IPS-20b (cell line): ENCODE results near the gene ABCB9.

Experiments
- H3K27ac ChIP-seq: one replicate; pipeline ENCODE4 v1.5.1; 2013; ENCODE audit warnings: low read length
- H3K27me3 ChIP-seq: 2 replicates; pipeline ENCODE4 v1.6.1; 2013; ENCODE audit warnings: mild to moderate bottlenecking, low read length, inconsistent platforms; ENCODE audit not compliant: insufficient read depth
- H3K36me3 ChIP-seq: 2 replicates; pipeline ENCODE4 v1.6.1; 2013; ENCODE audit warnings: low read depth, mild to moderate bottlenecking, inconsistent platforms, low read length, moderate library complexity; ENCODE audit not compliant: insufficient read depth
- H3K4me1 ChIP-seq: 2 replicates; pipeline ENCODE4 v1.6.1; 2013; ENCODE audit warnings: mild to moderate bottlenecking, control low read depth, inconsistent platforms, low read length, moderate library complexity; ENCODE audit not compliant: insufficient read depth
- H3K4me3 ChIP-seq: 2 replicates; pipeline ENCODE4 v1.5.1; 2013; ENCODE audit warnings: mild to moderate bottlenecking, low read length, inconsistent platforms
- H3K9ac ChIP-seq: 2 replicates; pipeline ENCODE4 v1.6.1; 2013; ENCODE audit warnings: low read depth, mild to moderate bottlenecking, inconsistent platforms, low read length, moderate library complexity
- H3K9me3 ChIP-seq: 2 replicates; pipeline ENCODE4 v1.6.1; 2013; ENCODE audit warnings: mild to moderate bottlenecking, low read depth, low read length, inconsistent platforms; ENCODE audit not compliant: insufficient read depth

ABCB9 gene

DNA sequence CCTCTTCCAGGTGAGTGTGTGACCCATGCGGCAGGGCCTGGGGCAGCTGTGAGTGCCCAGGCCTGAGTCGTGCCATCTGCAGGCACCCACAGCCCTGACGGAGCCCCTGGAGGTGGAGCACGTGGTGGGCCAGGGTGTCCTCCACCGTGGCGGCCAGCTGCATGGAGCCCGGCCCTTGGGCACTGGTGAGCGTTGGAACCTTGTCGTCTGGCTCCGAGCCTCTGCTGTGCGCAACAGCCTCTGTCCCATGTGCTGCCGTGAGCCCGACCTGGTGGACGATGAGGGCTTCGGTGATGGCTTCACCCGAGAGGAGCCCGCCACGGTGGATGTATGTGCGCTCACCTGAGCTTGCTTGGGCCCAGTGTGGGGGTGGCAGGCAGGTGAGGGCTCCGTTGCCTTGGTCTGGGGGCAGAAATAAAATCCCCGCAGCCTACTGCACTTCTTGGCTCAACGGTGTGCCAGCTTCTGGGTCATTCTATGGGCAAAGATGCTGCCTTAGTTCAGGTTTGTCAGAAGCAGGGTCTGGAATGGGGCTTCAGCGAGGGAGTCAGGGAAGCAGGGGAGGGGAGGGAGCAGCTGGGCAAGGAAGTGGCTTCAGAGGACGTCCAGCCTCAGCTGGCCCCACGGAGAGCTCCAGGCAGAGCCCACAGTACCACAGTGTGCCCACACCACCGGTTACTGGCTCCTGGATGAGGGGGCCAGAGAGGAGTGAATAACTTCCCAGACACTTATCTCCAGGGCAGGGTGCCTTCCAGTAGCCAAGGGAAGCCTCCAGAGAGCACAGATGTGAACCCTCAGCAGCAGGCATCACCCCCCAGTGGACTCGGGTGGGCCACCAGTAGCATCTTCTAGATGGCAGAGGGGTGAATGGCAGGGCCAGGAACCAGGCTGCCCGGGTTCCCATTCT, 13.0 kb upstream of the ABCB9 start:
- peaks cover 22% of the 10 kb centered on the region; the same call in 1 of the 2 replicates for H3K36me3 ChIP-seq
- H3K27me3 ChIP-seq, result no peaks in the 10 kb centered on the region; the same call in 1 of the 2 replicates
- H3K4me1 ChIP-seq, result no peaks in the 10 kb centered on the region
- H3K9me3 ChIP-seq, result no peaks in the 10 kb centered on the region
- no peak overlapping the region for H3K27ac ChIP-seq
- peak overlapping the region; percentile 88; the same call in 1 of the 2 replicates for H3K9ac ChIP-seq
- H3K4me3 ChIP-seq, result peak overlapping the region; percentile 87

DNA sequence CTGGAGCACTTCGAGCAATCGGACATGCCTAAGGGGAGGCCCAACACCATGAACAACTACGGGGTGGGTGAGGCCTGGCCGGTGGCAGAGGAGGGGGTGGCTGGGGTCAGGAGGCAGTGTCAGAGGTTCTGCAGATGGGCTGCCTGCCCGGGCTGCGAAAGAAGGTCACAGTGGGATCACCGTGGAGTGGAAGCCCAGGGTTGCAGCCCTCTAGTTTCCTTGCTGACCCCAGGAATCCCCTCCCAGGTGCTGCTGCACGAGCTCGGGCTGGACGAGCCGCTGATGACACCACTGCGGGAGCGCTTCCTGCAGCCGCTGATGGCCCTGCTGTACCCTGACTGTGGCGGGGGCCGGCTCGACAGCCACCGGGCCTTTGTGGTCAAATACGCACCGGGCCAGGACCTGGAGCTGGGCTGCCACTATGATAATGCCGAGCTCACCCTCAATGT, 12.3 kb upstream of the ABCB9 start:
- no peak overlapping the region for H3K4me3 ChIP-seq
- H3K36me3 ChIP-seq, result peaks cover 22% of the 10 kb centered on the region; the same call in 1 of the 2 replicates
- H3K9me3 ChIP-seq, result no peaks in the 10 kb centered on the region
- H3K27me3 ChIP-seq, result no peaks in the 10 kb centered on the region; the same call in 1 of the 2 replicates
- no peak overlapping the region for H3K9ac ChIP-seq
- no peak overlapping the region for H3K27ac ChIP-seq
- no peaks in the 10 kb centered on the region for H3K4me1 ChIP-seq

DNA sequence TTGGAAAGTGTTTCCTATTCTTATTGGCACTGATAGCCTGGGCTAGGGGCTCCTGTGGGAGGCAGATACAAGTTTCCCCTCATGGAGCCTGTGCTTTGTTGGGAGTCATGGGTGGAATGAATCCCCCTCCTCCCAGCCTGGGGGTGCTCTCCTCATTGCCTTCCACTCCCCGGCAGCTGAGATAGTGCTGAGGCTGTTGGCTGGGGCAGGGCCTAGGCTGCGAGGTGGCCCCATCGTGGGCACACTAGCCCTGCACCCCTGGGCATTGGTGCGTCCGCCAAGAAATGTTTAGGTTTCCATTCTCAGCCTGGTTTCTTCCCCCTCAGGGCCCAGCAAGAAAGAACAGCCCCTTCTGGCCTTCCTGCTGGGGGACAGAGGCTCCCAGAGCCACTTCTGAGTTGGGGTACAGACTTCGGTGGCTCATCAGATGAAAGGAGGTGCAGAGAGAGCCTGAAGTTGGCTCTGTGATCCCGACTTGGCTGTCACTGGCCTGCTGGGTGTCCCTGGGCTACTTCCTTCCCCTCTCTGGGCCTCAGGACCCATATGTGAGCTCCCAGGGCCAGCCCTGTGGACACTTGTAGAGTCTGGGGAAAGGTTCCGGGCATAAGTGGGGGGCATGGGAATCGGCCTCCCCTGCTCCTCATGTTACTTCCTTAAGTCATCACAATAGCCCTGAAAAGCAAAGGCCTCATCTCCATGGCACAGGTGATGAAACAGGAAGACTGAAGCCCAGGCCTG, 11.6 kb upstream of the ABCB9 start:
- H3K4me3 ChIP-seq, result no peak overlapping the region
- H3K4me1 ChIP-seq, result no peaks in the 10 kb centered on the region
- no peaks in the 10 kb centered on the region for H3K9me3 ChIP-seq
- no peaks in the 10 kb centered on the region; the same call in 1 of the 2 replicates for H3K27me3 ChIP-seq
- no peak overlapping the region for H3K27ac ChIP-seq
- no peak overlapping the region for H3K9ac ChIP-seq
- H3K36me3 ChIP-seq, result peaks cover 18% of the 10 kb centered on the region; the same call in 1 of the 2 replicates

DNA sequence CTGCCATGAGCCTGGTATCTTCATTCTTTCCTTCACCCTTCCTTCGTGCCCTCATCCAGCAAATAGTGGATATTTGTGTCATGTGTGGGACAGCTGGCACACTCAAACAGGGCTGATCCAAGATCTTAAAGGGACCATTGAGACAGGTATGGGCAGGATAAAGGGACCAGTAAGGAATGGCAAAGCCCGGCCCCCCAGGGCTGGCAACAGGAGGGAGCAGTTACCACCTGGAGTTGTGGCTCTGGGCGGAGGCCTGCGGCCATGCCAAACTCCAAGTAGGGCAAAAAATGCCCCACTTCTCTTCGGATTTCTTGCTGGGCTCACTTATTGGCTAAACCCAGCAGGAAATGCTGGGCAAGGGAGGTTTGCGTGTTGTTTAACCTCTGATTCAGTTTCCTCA, 10.9 kb upstream of the ABCB9 start:
- Histone ChIP-seq H3K27ac (no peak overlapping the region), H3K36me3 (peaks cover 12% of the 10 kb centered on the region; the same call in 1 of the 2 replicates), H3K4me1 (no peaks in the 10 kb centered on the region), H3K9ac (no peak overlapping the region), H3K4me3 (no peak overlapping the region), H3K27me3 (no peaks in the 10 kb centered on the region; the same call in 1 of the 2 replicates), H3K9me3 (no peaks in the 10 kb centered on the region)

DNA sequence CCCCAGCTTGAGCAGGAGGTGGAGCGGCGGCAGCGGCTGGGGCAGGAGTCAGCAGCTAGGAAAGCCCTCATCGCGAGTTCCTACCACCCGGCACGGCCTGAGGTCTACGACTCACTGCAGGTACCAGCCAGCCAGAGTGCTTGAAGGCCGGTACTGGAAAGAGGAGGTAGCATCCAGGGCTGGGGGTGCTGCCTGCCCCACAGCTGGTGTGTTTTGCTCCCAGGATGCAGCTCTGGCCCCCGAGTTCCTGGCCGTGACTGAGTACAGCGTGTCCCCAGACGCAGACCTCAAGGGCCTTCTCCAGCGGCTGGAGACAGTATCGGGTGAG, 10.3 kb upstream of the ABCB9 start:
- Histone ChIP-seq H3K27me3 (no peaks in the 10 kb centered on the region; the same call in 1 of the 2 replicates), H3K27ac (no peak overlapping the region), H3K9ac (no peak overlapping the region), H3K36me3 (peaks cover 9% of the 10 kb centered on the region; the same call in 1 of the 2 replicates), H3K4me3 (no peak overlapping the region), H3K4me1 (no peaks in the 10 kb centered on the region), H3K9me3 (no peaks in the 10 kb centered on the region)

DNA sequence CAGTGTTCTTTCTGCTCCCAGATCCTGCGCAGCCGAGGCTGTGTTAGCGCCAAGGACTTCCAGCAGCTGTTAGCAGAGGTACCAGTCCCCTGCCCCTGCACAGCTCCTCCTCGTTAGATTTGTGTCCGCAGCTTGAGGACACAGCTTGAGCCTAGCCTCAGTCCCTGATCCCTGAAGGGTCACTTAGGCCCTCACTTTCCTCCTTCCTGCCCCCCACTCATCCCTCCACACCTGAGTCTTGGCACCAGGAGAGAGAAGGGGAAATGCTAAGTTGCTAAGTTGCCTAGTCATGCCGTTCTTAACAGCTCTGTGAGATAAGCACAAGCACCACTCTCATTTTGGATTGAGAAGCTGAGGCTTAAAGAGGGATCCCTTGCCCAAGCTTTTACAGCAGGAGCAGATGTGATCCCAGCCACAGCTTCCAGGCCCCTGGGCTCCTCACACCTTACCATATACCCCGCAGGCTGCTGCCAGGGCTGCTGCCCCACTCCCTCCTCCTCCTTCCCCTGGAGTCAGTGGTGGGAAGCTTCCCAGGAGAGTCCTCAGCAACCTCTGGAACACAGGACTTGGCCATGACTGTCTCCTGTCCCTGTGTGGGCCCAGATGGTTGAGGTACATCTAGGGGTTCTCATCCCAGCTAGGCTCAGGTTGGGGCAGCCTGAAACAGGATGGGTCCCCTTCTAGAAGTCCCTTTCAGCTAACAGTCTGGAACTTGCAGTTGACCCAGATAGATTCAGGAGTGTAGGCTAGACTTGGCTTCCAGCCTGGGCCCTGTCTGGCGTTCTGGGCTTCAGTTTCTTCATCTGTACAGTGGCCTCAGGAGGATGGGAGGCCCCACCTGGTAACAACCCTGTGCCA, 9.8 kb upstream of the ABCB9 start:
- H3K27ac ChIP-seq, result no peak overlapping the region
- H3K9ac ChIP-seq, result peak overlapping the region; percentile 99
- H3K36me3 ChIP-seq, result peaks cover 9% of the 10 kb centered on the region; the same call in 1 of the 2 replicates
- no peaks in the 10 kb centered on the region for H3K9me3 ChIP-seq
- H3K4me1 ChIP-seq, result no peaks in the 10 kb centered on the region
- H3K27me3 ChIP-seq, result no peaks in the 10 kb centered on the region; the same call in 1 of the 2 replicates
- peak overlapping the region; percentile 97 for H3K4me3 ChIP-seq

DNA sequence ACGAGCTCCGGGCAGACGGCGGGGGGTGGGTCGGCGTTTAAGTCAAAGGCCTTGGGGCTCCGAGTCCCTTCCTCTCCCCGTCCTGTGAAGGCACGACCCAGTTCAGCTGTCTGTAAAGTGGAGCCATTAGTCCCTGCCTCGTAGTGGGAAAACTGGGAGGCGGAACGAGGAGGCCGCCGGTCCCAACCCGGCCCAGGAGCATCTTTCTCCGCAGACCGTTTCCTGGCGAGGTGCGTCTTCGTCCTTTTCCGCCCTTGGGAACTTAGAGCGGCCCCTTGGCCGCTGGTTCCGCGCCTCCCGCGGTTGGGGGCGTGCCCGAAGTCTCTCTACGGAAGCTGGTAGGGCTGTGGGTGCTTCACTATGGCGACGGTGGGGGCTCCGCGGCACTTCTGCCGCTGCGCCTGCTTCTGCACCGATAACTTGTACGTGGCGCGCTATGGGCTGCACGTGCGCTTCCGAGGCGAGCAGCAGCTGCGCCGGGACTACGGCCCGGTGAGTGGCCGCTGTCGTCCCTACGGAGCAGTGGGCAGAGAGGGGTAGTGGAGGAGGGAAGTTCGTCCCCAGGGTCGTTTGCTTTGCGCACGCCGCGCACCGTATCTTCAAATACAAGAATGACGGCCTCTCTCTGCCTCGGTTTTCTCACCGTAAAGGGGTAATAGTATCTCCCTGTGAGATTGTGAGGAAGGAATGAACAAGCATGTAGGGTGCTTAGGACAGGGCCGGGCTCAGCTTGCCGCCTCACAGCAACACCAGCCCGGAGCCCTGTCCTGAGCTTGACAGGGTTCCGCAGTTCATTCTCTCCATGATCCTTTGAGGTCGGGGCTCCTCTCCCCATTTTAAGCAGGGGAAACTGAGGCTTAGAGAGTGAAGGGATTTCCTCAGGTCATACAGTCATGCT, 8.9 kb upstream of the ABCB9 start, which contains the start of gene OGFOD2:
Gene OGFOD2 (plus strand): TSS at position 353 of the 898 bp plus-strand sequence. CDS start 8 bp downstream, at position 361.
- no peaks in the 10 kb centered on the region for H3K9me3 ChIP-seq
- no peaks in the 10 kb centered on the region; the same call in 1 of the 2 replicates for H3K27me3 ChIP-seq
- H3K36me3 ChIP-seq, result peaks cover 9% of the 10 kb centered on the region; the same call in 1 of the 2 replicates
- peak within 1 kb of the TSS; percentile 91 for H3K27ac ChIP-seq
- peak within 1 kb of the TSS; percentile 99 for H3K9ac ChIP-seq
- no peaks in the 10 kb centered on the region for H3K4me1 ChIP-seq
- peak within 1 kb of the TSS; percentile 97 for H3K4me3 ChIP-seq

DNA sequence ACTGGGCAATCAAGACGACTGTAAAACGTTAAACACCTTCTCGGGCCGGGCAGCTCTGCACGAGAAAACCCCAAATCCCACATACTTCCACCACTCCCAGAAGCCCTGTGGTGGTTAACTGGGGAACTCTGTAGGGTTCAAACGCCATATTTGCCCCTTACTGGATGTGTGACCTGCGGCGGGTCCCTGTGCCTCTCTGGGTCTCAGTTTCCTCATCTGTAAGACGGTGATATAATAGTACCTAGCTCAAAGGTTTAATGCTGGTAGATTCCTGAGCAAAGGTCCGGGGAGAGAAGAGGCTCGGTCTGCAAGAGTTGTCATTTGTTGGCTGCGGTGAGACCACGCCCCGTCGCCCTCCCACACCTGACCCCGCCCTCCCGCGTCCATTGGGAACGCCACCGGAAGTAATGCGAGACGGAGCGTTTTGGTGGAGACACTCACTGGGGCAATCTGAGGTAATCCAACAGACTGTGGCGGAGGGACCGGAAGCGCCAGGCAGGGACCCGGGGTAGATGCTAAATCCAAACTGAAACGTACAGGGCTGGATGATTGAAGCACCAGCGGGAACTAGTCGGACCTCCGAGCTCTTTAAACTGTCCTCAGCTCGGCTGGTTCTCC, 8.1 kb upstream of the ABCB9 start:
- Histone ChIP-seq H3K9me3 (no peaks in the 10 kb centered on the region), H3K9ac (peak overlapping the region; percentile 99), H3K27ac (peak overlapping the region; percentile 91), H3K36me3 (peaks cover 9% of the 10 kb centered on the region; the same call in 1 of the 2 replicates), H3K4me3 (peak overlapping the region; percentile 97), H3K27me3 (no peaks in the 10 kb centered on the region; the same call in 1 of the 2 replicates), H3K4me1 (no peaks in the 10 kb centered on the region)

DNA sequence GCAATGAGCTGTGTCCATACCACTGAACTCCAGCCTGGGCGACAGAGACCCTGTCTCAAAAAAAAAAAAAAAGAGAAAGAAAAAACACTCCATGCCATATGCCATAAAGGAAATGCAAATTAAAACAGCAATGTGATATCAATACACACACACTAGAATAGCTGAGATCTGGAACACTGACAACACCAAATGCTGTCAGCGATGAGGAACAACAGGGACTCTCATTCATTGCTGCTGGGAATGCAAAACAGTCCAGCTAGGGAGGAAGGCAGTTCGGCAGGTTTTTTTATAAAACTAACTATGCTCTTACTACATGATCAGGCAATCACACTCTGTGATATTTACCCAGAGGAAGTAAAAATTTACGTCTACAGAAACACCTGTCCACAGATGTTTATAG, 3.4 kb upstream of the ABCB9 start:
- H3K36me3 ChIP-seq, result no peaks in the 10 kb centered on the region
- no peak overlapping the region for H3K27ac ChIP-seq
- H3K27me3 ChIP-seq, result peaks cover 12% of the 10 kb centered on the region; the same call in 1 of the 2 replicates
- H3K9ac ChIP-seq, result no peak overlapping the region
- H3K4me1 ChIP-seq, result peaks cover 3% of the 10 kb centered on the region; the same call in 1 of the 2 replicates
- H3K4me3 ChIP-seq, result no peak overlapping the region
- H3K9me3 ChIP-seq, result no peaks in the 10 kb centered on the region

DNA sequence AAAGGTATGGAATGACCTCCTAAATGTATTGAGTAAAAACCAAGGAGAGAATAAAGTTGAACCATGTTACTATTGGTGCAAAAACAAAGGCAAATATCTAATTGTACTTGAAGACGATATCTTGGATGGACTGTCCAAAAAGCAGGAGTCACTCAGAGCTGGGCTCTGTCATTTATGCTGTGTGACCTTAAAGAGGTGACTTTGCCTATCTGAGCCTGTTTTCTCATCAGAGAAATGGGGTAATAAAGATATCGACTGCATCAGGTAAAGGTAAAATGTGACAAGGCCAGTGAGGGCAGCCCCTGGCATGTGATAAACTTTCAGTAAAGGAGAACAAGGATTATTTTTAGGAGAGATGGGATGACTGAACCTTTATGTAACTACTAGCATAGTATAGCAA, 1.8 kb upstream of the ABCB9 start:
- peaks cover 15% of the 10 kb centered on the region; the same call in 1 of the 2 replicates for H3K27me3 ChIP-seq

More for the DNA sequence above, 1.8 kb upstream of the ABCB9 start:
- Histone ChIP-seq H3K9ac (no peak overlapping the region), H3K4me1 (peaks cover 7% of the 10 kb centered on the region; the same call in 1 of the 2 replicates), H3K36me3 (no peaks in the 10 kb centered on the region), H3K9me3 (no peaks in the 10 kb centered on the region), H3K4me3 (no peak overlapping the region), H3K27ac (no peak overlapping the region)
